Measurements from ENCODE around the gene ITGA1.

DNA sequence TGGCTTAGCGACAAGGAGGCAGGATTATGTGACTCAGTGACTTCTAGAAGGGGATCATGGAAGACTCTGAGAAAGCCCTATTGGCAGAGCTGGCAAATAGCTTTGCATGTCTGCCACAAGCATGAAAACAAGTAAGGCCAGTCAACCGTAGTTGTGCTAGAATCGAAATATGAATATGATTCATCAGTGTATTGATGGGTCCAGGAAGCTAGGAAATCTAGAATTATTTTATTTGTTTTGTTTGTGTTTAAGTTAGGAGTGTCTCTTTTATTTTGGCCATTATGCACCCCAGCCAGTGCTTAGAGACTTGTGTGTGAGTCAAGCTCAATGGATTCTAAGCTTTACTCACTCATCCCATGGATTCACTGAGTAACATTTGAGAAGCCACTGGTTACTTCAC lies 197.6 kb downstream of the ITGA1 start:
- TF ChIP-seq, protein P1, sequence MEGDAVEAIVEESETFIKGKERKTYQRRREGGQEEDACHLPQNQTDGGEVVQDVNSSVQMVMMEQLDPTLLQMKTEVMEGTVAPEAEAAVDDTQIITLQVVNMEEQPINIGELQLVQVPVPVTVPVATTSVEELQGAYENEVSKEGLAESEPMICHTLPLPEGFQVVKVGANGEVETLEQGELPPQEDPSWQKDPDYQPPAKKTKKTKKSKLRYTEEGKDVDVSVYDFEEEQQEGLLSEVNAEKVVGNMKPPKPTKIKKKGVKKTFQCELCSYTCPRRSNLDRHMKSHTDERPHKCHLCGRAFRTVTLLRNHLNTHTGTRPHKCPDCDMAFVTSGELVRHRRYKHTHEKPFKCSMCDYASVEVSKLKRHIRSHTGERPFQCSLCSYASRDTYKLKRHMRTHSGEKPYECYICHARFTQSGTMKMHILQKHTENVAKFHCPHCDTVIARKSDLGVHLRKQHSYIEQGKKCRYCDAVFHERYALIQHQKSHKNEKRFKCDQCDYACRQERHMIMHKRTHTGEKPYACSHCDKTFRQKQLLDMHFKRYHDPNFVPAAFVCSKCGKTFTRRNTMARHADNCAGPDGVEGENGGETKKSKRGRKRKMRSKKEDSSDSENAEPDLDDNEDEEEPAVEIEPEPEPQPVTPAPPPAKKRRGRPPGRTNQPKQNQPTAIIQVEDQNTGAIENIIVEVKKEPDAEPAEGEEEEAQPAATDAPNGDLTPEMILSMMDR (IDR thresholded peaks at IDR 0.05): no peak
- no peak for TF ChIP-seq ZFX (IDR thresholded peaks at IDR 0.05; ENCODE audit: borderline replicate concordance)
